HCT116 (cell line): ENCODE measurements around the gene CCBE1. TPM values are rescaled to one million over a fixed set of nuclear protein-coding genes. Genes with fewer than 3 reads are reported as not detected.

Experiments
- ATAC-seq: fragments of 200-7000 bp; cut with Tn5 transposase; 2 replicates; pipeline ENCODE4 v1.9.1; 2020; ENCODE audit warnings: mild to moderate bottlenecking, moderate library complexity
- BruUV-seq: library from RNA; stranded (reverse); fragments of 400-500 nt; replicated peaks from 2 replicates; lab custom pipeline; 2021; lab: Mats Ljungman, UMichigan
- CTCF ChIA-PET: fragments of 300-600 bp; sonication (Branson Sonifier 250); formaldehyde crosslinking; loops from one replicate; lab custom pipeline; 2021; ENCODE audit warnings: antibody characterized with exemption; lab: Charles Lee
- POLR2A ChIA-PET: fragments of 300-600, 350-600 bp; sonication (Branson Sonifier 250); formaldehyde crosslinking; loops from one replicate; lab custom pipeline; 2021; ENCODE audit warnings: antibody characterized with exemption; lab: Charles Lee
- RAD21 ChIA-PET, 2 experiments: fragments of 300-600 bp; sonication (Branson Sonifier 250); formaldehyde crosslinking; loops; one replicate each; lab custom pipeline; 2023; ENCODE audit warnings: low total read pairs in 2 of 2; ENCODE audit not compliant: uncharacterized antibody in 2 of 2, unreplicated experiment in 2 of 2, low non-redundant PET in 1 of 2; lab: Charles Lee
- DNase-seq: peaks from one replicate; pipeline ENCODE4 v3.0.0-alpha.2; 2010; ENCODE audit warnings: low read depth, low spot score
- H2AFZ ChIP-seq: fragments of 200-600 bp; shearing (Covaris generic), sonication (generic); 2 replicates; pipeline ENCODE4 v1.6.1; 2017; ENCODE audit warnings: low read depth, mixed run types, mixed read lengths, antibody characterized with exemption, low read length; ENCODE audit not compliant: poor library complexity, severe bottlenecking
- H3K27ac ChIP-seq: 2 replicates; pipeline ENCODE4 v1.5.1; 2012; ENCODE audit warnings: low read depth, low read length
- H3K27me3 ChIP-seq: fragments of 200-600 bp; sonication (generic); 2 replicates; pipeline ENCODE4 v1.6.1; 2016; ENCODE audit warnings: mixed run types, low read length, mixed read lengths; ENCODE audit not compliant: insufficient read depth
- H3K36me3 ChIP-seq, 2 experiments: fragments of 200-500 bp in 1 of 2; fragments of 200-600 bp in 1 of 2; sonication (Bioruptor generic) in 1 of 2; sonication (generic) in 1 of 2; 2 replicates each; pipeline versions ENCODE4 v1.5.1 to v1.6.1; 2014 to 2016; ENCODE audit warnings: low read length in 2 of 2, inconsistent platforms in 1 of 2, mixed read lengths in 1 of 2, mixed run types in 1 of 2; ENCODE audit not compliant: insufficient read depth in 2 of 2, control insufficient read depth in 1 of 2
- H3K4me1 ChIP-seq, 2 experiments: fragments of 200-600 bp in 1 of 2; sonication (generic) in 1 of 2; 2 replicates each; pipeline versions ENCODE4 v1.5.1 to v1.6.1; 2012 to 2017; ENCODE audit warnings: low read length in 2 of 2, inconsistent platforms in 1 of 2, mild to moderate bottlenecking in 1 of 2, mixed read lengths in 1 of 2, mixed run types in 1 of 2, moderate library complexity in 1 of 2; ENCODE audit not compliant: insufficient read depth in 2 of 2, control insufficient read depth in 1 of 2
- H3K4me2 ChIP-seq: fragments of 200-600 bp; sonication (generic); 2 replicates; pipeline ENCODE4 v1.6.1; 2017; ENCODE audit warnings: mixed run types, low read length, mixed read lengths
- H3K4me3 ChIP-seq, 2 experiments: fragments of 200-600 bp in 1 of 2; sonication (generic) in 1 of 2; replicated peaks in 1 of 2; 2 replicates each; pipeline ENCODE4 v1.5.1; 2011 to 2016; ENCODE audit warnings: low read length in 2 of 2, control low read depth in 1 of 2, low read depth in 1 of 2, mild to moderate bottlenecking in 1 of 2, mixed read lengths in 1 of 2, mixed run types in 1 of 2
- H3K79me2 ChIP-seq: fragments of 200-600 bp; sonication (generic); 2 replicates; pipeline ENCODE4 v1.6.1; 2017; ENCODE audit warnings: mild to moderate bottlenecking, mixed run types, low read length, moderate library complexity, mixed read lengths; ENCODE audit not compliant: insufficient read depth
- H3K9ac ChIP-seq: fragments of 200-600 bp; sonication (generic); 2 replicates; pipeline ENCODE4 v1.6.1; 2016; ENCODE audit warnings: low read length, mixed read lengths
- H3K9me2 ChIP-seq: fragments of 200-600 bp; sonication (generic), shearing (Covaris generic); 2 replicates; pipeline ENCODE4 v1.6.1; 2017; ENCODE audit warnings: mixed run types, mild to moderate bottlenecking, moderate library complexity; ENCODE audit not compliant: insufficient read depth
- H3K9me3 ChIP-seq, 2 experiments: fragments of 200-500 bp in 1 of 2; fragments of 200-600 bp in 1 of 2; sonication (Bioruptor generic) in 1 of 2; sonication (generic) in 1 of 2; 2 replicates each; pipeline ENCODE4 v1.6.1; 2014 to 2017; ENCODE audit warnings: low read length in 2 of 2, mixed read lengths in 2 of 2, inconsistent platforms in 1 of 2, low read depth in 1 of 2, mild to moderate bottlenecking in 1 of 2, mixed run types in 1 of 2, moderate library complexity in 1 of 2; ENCODE audit not compliant: control insufficient read depth in 1 of 2, insufficient read depth in 1 of 2
- H4K20me1 ChIP-seq: fragments of 200-600 bp; sonication (generic), shearing (Covaris generic); 2 replicates; pipeline ENCODE4 v1.6.1; 2017; ENCODE audit warnings: mixed run types, mild to moderate bottlenecking, moderate library complexity; ENCODE audit not compliant: insufficient read depth
- CBX3 ChIP-seq: IDR thresholded peaks from 2 replicates; pipeline ENCODE4 v1.6.1; 2012; ENCODE audit warnings: low read depth
- CEBPB ChIP-seq: IDR thresholded peaks from 2 replicates; pipeline ENCODE4 v1.6.1; 2012; ENCODE audit warnings: low read depth
- EGR1 ChIP-seq: IDR thresholded peaks from 2 replicates; pipeline ENCODE4 v1.6.1; 2012; ENCODE audit warnings: low read depth
- ELF1 ChIP-seq: IDR thresholded peaks from 2 replicates; pipeline ENCODE4 v1.6.1; 2012; ENCODE audit warnings: low read depth, borderline replicate concordance
- EZH2 ChIP-seq: fragments of 200-600 bp; sonication (generic); IDR thresholded peaks from 2 replicates; pipeline ENCODE4 v1.6.1; 2017; ENCODE audit warnings: antibody characterized with exemption, mixed run types
- EZH2phosphoT487 ChIP-seq: fragments of 200-600 bp; IDR thresholded peaks from 2 replicates; pipeline ENCODE4 v1.6.1; 2018; ENCODE audit warnings: antibody characterized with exemption, borderline replicate concordance
- FOSL1 ChIP-seq: IDR thresholded peaks from 2 replicates; pipeline ENCODE4 v1.6.1; 2012; ENCODE audit warnings: low read depth
- JUND ChIP-seq: IDR thresholded peaks from 2 replicates; pipeline ENCODE4 v1.6.1; 2012
- POLR2A ChIP-seq: IDR thresholded peaks from 2 replicates; pipeline ENCODE4 v1.7.0; 2011; ENCODE audit warnings: borderline replicate concordance; ENCODE audit not compliant: insufficient read depth, insufficient read length; ENCODE audit errors: extremely low read depth
- POLR2AphosphoS5 ChIP-seq: IDR thresholded peaks from 2 replicates; pipeline ENCODE4 v1.6.1; 2011; ENCODE audit warnings: mild to moderate bottlenecking, low read depth, low read length, moderate library complexity
- SIN3A ChIP-seq: IDR thresholded peaks from 2 replicates; pipeline ENCODE4 v1.6.1; 2012; ENCODE audit warnings: low read depth
- SP1 ChIP-seq: IDR thresholded peaks from 2 replicates; pipeline ENCODE4 v1.6.1; 2012; ENCODE audit warnings: low read depth
- SRF ChIP-seq: IDR thresholded peaks from 2 replicates; pipeline ENCODE4 v1.6.1; 2012; ENCODE audit warnings: low read depth
- TCF7L2 ChIP-seq: IDR thresholded peaks from 2 replicates; pipeline ENCODE4 v1.7.0; 2011; ENCODE audit warnings: borderline replicate concordance, inconsistent platforms; ENCODE audit not compliant: insufficient read depth, insufficient read length; ENCODE audit errors: extremely low read depth
- ZFX ChIP-seq: fragments of 450-650 bp; IDR thresholded peaks from 2 replicates; pipeline ENCODE4 v1.6.1; 2017
- intact Hi-C: fragments of 100-400 bp; cut with micrococcal nuclease; formaldehyde crosslinking; loops from 2 replicates; pipeline ENCODE4 v1.10.0; 2022
- total RNA-seq: library from RNA; stranded (reverse); gene quantifications from one replicate; pipeline ENCODE4 v1.2.1, GENCODE V29; 2021; ENCODE audit not compliant: unreplicated experiment
- TF ChIP-seq, protein P1 (sequence below): IDR thresholded peaks from 2 replicates; pipeline ENCODE4 v1.6.1; 2011; ENCODE audit warnings: mild to moderate bottlenecking, low read length, moderate library complexity; ENCODE audit not compliant: insufficient replicate concordance; ENCODE audit errors: extremely low read depth
- TF ChIP-seq, protein P2 (sequence below): IDR thresholded peaks from 2 replicates; pipeline ENCODE4 v1.6.1; 2012
- TF ChIP-seq, protein P3 (sequence below), 3 experiments: fragments of 200-600 bp in 1 of 3; sonication (generic) in 1 of 3; IDR thresholded peaks in 2 of 3; conservative IDR thresholded peaks in 1 of 3; 2 replicates each; pipeline ENCODE4 v1.5.1; 2012 to 2017; ENCODE audit warnings: low read depth in 2 of 3, low read length in 2 of 3, antibody characterized with exemption in 1 of 3, borderline replicate concordance in 1 of 3, control low read depth in 1 of 3, mild to moderate bottlenecking in 1 of 3, mixed read lengths in 1 of 3, mixed run types in 1 of 3, moderate library complexity in 1 of 3; ENCODE audit not compliant: insufficient read depth in 1 of 3
- TF ChIP-seq, protein P4 (sequence below): IDR thresholded peaks from 2 replicates; pipeline ENCODE4 v1.6.1; 2012; ENCODE audit warnings: low read depth

CCBE1 gene
- total RNA-seq, 1 experiment from 2014 or later = 0.84 TPM

DNA sequence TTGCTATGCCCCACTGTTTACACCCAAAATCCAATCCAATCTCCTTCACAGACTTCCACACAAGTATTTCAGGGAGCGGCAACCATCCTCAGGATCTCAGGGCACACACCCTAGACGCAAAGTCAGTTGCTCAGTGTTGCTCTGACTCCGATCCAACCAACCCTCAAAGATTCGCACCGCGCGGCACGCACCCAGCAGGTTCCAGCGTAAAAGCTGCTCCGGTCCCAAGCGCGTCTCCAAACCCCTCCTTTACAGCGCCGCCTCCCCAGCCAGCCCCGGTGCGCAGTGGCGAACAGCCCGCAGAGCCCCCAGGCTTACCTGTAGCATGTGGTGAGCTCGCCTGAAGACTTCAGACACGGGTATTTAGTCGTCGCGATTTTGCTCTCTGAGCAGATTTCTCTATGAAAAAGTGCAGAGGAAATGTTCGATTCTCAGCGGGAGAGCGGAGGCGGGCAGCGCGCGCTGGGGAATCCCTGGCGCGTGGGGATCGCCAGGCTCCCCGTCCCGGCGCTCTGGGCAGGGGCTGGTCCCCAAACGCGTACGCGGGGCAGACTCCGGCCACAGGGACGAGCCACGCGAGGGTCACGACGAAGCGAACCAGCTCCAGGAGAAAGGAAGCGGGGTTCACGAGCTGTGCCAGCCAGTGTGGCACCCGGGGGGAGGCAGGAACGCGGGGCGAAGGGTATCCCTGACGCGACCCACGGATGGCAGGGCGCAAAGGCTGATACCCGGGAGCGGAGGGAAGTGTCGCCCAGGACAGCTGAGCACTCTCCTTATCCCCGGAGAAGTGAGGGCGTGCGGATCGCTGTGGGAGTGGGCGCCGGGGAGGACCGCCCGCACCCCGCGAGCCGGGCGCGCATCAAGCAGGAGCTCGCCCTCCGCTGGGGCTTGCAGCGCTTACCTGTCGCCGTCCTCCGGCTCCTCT, 650 bp downstream of the CCBE1 start:
- H3K4me3 ChIP-seq = peak overlapping the region; percentile 50 to 61
- intact Hi-C loops = loop anchor here (1.0 to 10.0 kb wide), 2 partner anchors 127 to 848 kb away; no protein-coding TSS in a partner anchor
- H2AFZ ChIP-seq = no peak overlapping the region
- no peaks in the 10 kb centered on the region for H3K36me3 ChIP-seq
- CTCF ChIA-PET = interaction anchor here (0.6 to 2.8 kb wide), 33 partner anchors 7 to 294 kb away, joined by 3 to 47 read pairs (median 4); no protein-coding TSS in a partner anchor
- peak overlapping the region; percentile 91 for H3K4me2 ChIP-seq
- no peak overlapping the region for H3K9ac ChIP-seq
- no TSS peak for BruUV-seq
- DNase-seq (no peak), ATAC-seq (peak; percentile 65)
- POLR2A ChIA-PET = interaction anchor here (1.0 kb wide), 1 partner anchor 127 kb away, joined by 4 read pairs; no protein-coding TSS in a partner anchor
- H3K79me2 ChIP-seq = no peaks in the 10 kb centered on the region
- no peak overlapping the region; the same call in 1 of the 2 replicates for H3K27ac ChIP-seq
- H4K20me1 ChIP-seq = no peaks in the 10 kb centered on the region
- RAD21 ChIA-PET = interaction anchor here (0.6 to 2.1 kb wide), 4 partner anchors 65 to 127 kb away, joined by 3 to 9 read pairs (median 5); no protein-coding TSS in a partner anchor
- no peaks in the 10 kb centered on the region for H3K9me2 ChIP-seq
- H3K27me3 ChIP-seq = peaks cover 6% of the 10 kb centered on the region; the same call in 1 of the 2 replicates
- no peaks in the 10 kb centered on the region for H3K9me3 ChIP-seq
- H3K4me1 ChIP-seq = peaks cover 4 to 10% of the 10 kb centered on the region in 2 experiments; a peak in 2 of 4 replicates
- TF ChIP-seq SRF = no peak
- no peak for TF ChIP-seq SIN3A
- no peak for TF ChIP-seq POLR2AphosphoS5
- TF ChIP-seq, protein P1, sequence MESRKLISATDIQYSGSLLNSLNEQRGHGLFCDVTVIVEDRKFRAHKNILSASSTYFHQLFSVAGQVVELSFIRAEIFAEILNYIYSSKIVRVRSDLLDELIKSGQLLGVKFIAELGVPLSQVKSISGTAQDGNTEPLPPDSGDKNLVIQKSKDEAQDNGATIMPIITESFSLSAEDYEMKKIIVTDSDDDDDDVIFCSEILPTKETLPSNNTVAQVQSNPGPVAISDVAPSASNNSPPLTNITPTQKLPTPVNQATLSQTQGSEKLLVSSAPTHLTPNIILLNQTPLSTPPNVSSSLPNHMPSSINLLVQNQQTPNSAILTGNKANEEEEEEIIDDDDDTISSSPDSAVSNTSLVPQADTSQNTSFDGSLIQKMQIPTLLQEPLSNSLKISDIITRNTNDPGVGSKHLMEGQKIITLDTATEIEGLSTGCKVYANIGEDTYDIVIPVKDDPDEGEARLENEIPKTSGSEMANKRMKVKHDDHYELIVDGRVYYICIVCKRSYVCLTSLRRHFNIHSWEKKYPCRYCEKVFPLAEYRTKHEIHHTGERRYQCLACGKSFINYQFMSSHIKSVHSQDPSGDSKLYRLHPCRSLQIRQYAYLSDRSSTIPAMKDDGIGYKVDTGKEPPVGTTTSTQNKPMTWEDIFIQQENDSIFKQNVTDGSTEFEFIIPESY = no peak
- TF ChIP-seq ELF1 = no peak
- TF ChIP-seq EZH2phosphoT487 = no peak
- TF ChIP-seq CBX3 = no peak
- no peak for TF ChIP-seq TCF7L2
- TF ChIP-seq, protein P2, sequence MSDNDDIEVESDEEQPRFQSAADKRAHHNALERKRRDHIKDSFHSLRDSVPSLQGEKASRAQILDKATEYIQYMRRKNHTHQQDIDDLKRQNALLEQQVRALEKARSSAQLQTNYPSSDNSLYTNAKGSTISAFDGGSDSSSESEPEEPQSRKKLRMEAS = no peak
- no peak for TF ChIP-seq EGR1
- TF ChIP-seq EZH2 = no peak
- TF ChIP-seq, protein P3, sequence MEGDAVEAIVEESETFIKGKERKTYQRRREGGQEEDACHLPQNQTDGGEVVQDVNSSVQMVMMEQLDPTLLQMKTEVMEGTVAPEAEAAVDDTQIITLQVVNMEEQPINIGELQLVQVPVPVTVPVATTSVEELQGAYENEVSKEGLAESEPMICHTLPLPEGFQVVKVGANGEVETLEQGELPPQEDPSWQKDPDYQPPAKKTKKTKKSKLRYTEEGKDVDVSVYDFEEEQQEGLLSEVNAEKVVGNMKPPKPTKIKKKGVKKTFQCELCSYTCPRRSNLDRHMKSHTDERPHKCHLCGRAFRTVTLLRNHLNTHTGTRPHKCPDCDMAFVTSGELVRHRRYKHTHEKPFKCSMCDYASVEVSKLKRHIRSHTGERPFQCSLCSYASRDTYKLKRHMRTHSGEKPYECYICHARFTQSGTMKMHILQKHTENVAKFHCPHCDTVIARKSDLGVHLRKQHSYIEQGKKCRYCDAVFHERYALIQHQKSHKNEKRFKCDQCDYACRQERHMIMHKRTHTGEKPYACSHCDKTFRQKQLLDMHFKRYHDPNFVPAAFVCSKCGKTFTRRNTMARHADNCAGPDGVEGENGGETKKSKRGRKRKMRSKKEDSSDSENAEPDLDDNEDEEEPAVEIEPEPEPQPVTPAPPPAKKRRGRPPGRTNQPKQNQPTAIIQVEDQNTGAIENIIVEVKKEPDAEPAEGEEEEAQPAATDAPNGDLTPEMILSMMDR (IDR thresholded peaks at IDR 0.05 in 2 of 3, conservative IDR thresholded peaks at IDR 0.05 in 1 of 3; ENCODE audit: borderline replicate concordance in 1 of 3, insufficient read depth in 1 of 3, low read depth in 2 of 3, low read length in 2 of 3) = no peak
- TF ChIP-seq, protein P4, sequence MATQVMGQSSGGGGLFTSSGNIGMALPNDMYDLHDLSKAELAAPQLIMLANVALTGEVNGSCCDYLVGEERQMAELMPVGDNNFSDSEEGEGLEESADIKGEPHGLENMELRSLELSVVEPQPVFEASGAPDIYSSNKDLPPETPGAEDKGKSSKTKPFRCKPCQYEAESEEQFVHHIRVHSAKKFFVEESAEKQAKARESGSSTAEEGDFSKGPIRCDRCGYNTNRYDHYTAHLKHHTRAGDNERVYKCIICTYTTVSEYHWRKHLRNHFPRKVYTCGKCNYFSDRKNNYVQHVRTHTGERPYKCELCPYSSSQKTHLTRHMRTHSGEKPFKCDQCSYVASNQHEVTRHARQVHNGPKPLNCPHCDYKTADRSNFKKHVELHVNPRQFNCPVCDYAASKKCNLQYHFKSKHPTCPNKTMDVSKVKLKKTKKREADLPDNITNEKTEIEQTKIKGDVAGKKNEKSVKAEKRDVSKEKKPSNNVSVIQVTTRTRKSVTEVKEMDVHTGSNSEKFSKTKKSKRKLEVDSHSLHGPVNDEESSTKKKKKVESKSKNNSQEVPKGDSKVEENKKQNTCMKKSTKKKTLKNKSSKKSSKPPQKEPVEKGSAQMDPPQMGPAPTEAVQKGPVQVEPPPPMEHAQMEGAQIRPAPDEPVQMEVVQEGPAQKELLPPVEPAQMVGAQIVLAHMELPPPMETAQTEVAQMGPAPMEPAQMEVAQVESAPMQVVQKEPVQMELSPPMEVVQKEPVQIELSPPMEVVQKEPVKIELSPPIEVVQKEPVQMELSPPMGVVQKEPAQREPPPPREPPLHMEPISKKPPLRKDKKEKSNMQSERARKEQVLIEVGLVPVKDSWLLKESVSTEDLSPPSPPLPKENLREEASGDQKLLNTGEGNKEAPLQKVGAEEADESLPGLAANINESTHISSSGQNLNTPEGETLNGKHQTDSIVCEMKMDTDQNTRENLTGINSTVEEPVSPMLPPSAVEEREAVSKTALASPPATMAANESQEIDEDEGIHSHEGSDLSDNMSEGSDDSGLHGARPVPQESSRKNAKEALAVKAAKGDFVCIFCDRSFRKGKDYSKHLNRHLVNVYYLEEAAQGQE = no peak
- TF ChIP-seq FOSL1 = no peak
- TF ChIP-seq ZFX = no peak
- no peak for TF ChIP-seq JUND
- no peak for TF ChIP-seq CEBPB
- no peak for TF ChIP-seq POLR2A
- no peak for TF ChIP-seq SP1
